GM21360 (cell line): Measurements from ENCODE around the gene STAT4.
"Not testable (repeated sequence)": the region's sequence is repeated elsewhere in the genome, so short reads cannot be mapped to it uniquely, and the experiment has no call there.

Experiments used
- ATAC-seq: cut with Tn5 transposase; IDR thresholded peaks from one replicate; pipeline ENCODE4 v1.9.1; 2021; ENCODE audit warnings: mild to moderate bottlenecking, moderate library complexity; ENCODE audit not compliant: unreplicated experiment

Gene STAT4

GRCh38 chr2:191001032-191001431 is 149.8 kb downstream of the STAT4 start:
- no peak for ATAC-seq

GRCh38 chr2:190999949-191000665 is 150.7 kb downstream of the STAT4 start:
- no peak for ATAC-seq

- ATAC-seq = no peak
Measured at GRCh38 chr2:190999058-190999457, 151.7 kb downstream of the STAT4 start.

- ATAC-seq = no peak
Measured at GRCh38 chr2:190997526-190998113, 153.2 kb downstream of the STAT4 start.

- ATAC-seq = no peak
Measured at GRCh38 chr2:190996947-190997346, 153.8 kb downstream of the STAT4 start.

GRCh38 chr2:190996338-190996946 is 154.4 kb downstream of the STAT4 start:
- ATAC-seq = no peak

GRCh38 chr2:190995315-190995714 is 155.5 kb downstream of the STAT4 start:
- not testable (repeated sequence) for ATAC-seq

- no peak for ATAC-seq
Measured at GRCh38 chr2:190994148-190994547, 156.6 kb downstream of the STAT4 start.

GRCh38 chr2:190993292-190993643 is 157.5 kb downstream of the STAT4 start:
- no peak for ATAC-seq

GRCh38 chr2:190990132-190990531 is 160.7 kb downstream of the STAT4 start:
- no peak for ATAC-seq

- no peak for ATAC-seq
Measured at GRCh38 chr2:190988910-190989309, 161.9 kb downstream of the STAT4 start.

GRCh38 chr2:190987938-190988337 is 162.9 kb downstream of the STAT4 start:
- no peak for ATAC-seq

- ATAC-seq = no peak
Measured at GRCh38 chr2:190987116-190987515, 163.7 kb downstream of the STAT4 start.

- no peak for ATAC-seq
Measured at GRCh38 chr2:190986221-190986953, 164.4 kb downstream of the STAT4 start.

- ATAC-seq = no peak
Measured at GRCh38 chr2:190984595-190984994, 166.2 kb downstream of the STAT4 start.

- ATAC-seq = no peak
Measured at GRCh38 chr2:190982262-190983034, 168.3 kb downstream of the STAT4 start.

GRCh38 chr2:190981733-190982132 is 169.1 kb downstream of the STAT4 start:
- ATAC-seq = no peak

GRCh38 chr2:190981333-190981732 is 169.5 kb downstream of the STAT4 start:
- ATAC-seq = no peak

GRCh38 chr2:190980630-190981209 is 170.1 kb downstream of the STAT4 start:
- ATAC-seq = no peak

GRCh38 chr2:190979906-190980629 is 170.7 kb downstream of the STAT4 start:
- ATAC-seq = no peak
